GM23338 (cell line): Measurements from ENCODE around the gene CFAP299. TPM values are rescaled to one million over a fixed set of nuclear protein-coding genes. Genes with fewer than 3 reads are reported as not detected.
"Not testable (repeated sequence)": the region's sequence is repeated elsewhere in the genome, so short reads cannot be mapped to it uniquely, and the experiment has no call there.

Experiments used
- ATAC-seq: fragments of 200-7000 bp; cut with Tn5 transposase; 3 replicates; pipeline ENCODE4 v1.9.1; 2020
- DNase-seq: peaks from one replicate; pipeline ENCODE4 v3.0.0-alpha.2; 2015; ENCODE audit warnings: low spot score
- H2AFZ ChIP-seq: fragments of 200-600 bp; sonication (generic); 2 replicates; pipeline ENCODE4 v1.8.0; 2016; ENCODE audit warnings: antibody characterized with exemption, mild to moderate bottlenecking, moderate library complexity
- H3F3A ChIP-seq: fragments of 200-600 bp; sonication (generic); replicated peaks from 2 replicates; pipeline ENCODE4 v1.8.0; 2017; ENCODE audit warnings: antibody characterized with exemption, mixed run types, low read depth
- H3K27ac ChIP-seq: fragments of 200-600 bp; sonication (generic); 2 replicates; pipeline ENCODE4 v1.6.1; 2016; ENCODE audit warnings: low read depth
- H3K27me3 ChIP-seq: fragments of 200-600 bp; sonication (generic); 2 replicates; pipeline ENCODE4 v1.8.0; 2016; ENCODE audit warnings: mild to moderate bottlenecking, mixed run types, moderate library complexity; ENCODE audit not compliant: insufficient read depth
- H3K36me3 ChIP-seq: fragments of 200-600 bp; sonication (generic); 2 replicates; pipeline ENCODE4 v1.8.0; 2016; ENCODE audit warnings: mild to moderate bottlenecking; ENCODE audit not compliant: insufficient read depth
- H3K4me1 ChIP-seq: fragments of 200-600 bp; sonication (generic); 2 replicates; pipeline ENCODE4 v1.8.0; 2016; ENCODE audit warnings: mild to moderate bottlenecking, moderate library complexity; ENCODE audit not compliant: insufficient read depth
- H3K4me2 ChIP-seq: fragments of 200-600 bp; sonication (generic); 2 replicates; pipeline ENCODE4 v1.7.1; 2017; ENCODE audit warnings: mixed run types
- H3K4me3 ChIP-seq: fragments of 200-600 bp; sonication (generic); 2 replicates; pipeline ENCODE4 v1.6.1; 2016; ENCODE audit warnings: mixed run types
- H3K79me2 ChIP-seq: fragments of 200-600 bp; sonication (generic); replicated peaks from 2 replicates; pipeline ENCODE4 v1.8.0; 2017; ENCODE audit warnings: mild to moderate bottlenecking; ENCODE audit not compliant: insufficient read depth
- H3K9me2 ChIP-seq: fragments of 200-600 bp; sonication (generic); 2 replicates; pipeline ENCODE4 v1.8.0; 2017; ENCODE audit not compliant: insufficient read depth
- H4K20me1 ChIP-seq: fragments of 200-600 bp; sonication (generic); replicated peaks from 2 replicates; pipeline ENCODE4 v1.8.0; 2017; ENCODE audit warnings: mild to moderate bottlenecking; ENCODE audit not compliant: insufficient read depth
- H3K27ac Mint-ChIP-seq: 2 replicates; pipeline ENCODE4 v1.8.0; 2020; ENCODE audit warnings: inconsistent platforms, mild to moderate bottlenecking, moderate library complexity, mixed read lengths
- H3K27me3 Mint-ChIP-seq: 3 replicates; pipeline ENCODE4 v1.8.0; 2022; ENCODE audit warnings: low read depth, mild to moderate bottlenecking, moderate library complexity, mixed read lengths, inconsistent platforms; ENCODE audit not compliant: insufficient read depth, poor library complexity
- H3K36me3 Mint-ChIP-seq: 3 replicates; pipeline ENCODE4 v1.8.0; 2021; ENCODE audit warnings: low read depth, mild to moderate bottlenecking, inconsistent platforms, moderate library complexity, mixed read lengths
- H3K4me1 Mint-ChIP-seq: 3 replicates; pipeline ENCODE4 v1.8.0; 2020; ENCODE audit warnings: mild to moderate bottlenecking, inconsistent platforms, mixed read lengths
- H3K4me3 Mint-ChIP-seq: 3 replicates; pipeline ENCODE4 v1.8.0; 2021; ENCODE audit warnings: moderate library complexity, mild to moderate bottlenecking, inconsistent platforms, mixed read lengths
- H3K9me3 Mint-ChIP-seq: 3 replicates; pipeline ENCODE4 v1.8.0; 2020; ENCODE audit warnings: moderate library complexity, mild to moderate bottlenecking, inconsistent platforms, mixed read lengths
- CREB1 ChIP-seq: fragments of 250-450 bp; sonication (Bioruptor Pico); IDR thresholded peaks from 2 replicates; pipeline ENCODE4 v1.5.0; 2020; ENCODE audit warnings: low read depth, mild to moderate bottlenecking, moderate library complexity
- EZH2phosphoT487 ChIP-seq: fragments of 200-600 bp; sonication (generic); IDR thresholded peaks from one replicate; pipeline ENCODE4 v1.8.1; 2018; ENCODE audit warnings: antibody characterized with exemption; ENCODE audit not compliant: unreplicated experiment
- JUNB ChIP-seq: IDR thresholded peaks from one replicate; pipeline ENCODE4 v1.6.1; 2016; ENCODE audit warnings: antibody characterized with exemption; ENCODE audit not compliant: unreplicated experiment
- NANOG ChIP-seq: IDR thresholded peaks from 2 replicates; pipeline ENCODE4 v1.6.1; 2016; ENCODE audit warnings: antibody characterized with exemption, borderline replicate concordance
- POLR2AphosphoS5 ChIP-seq: IDR thresholded peaks from 2 replicates; pipeline ENCODE4 v1.6.1; 2016; ENCODE audit warnings: antibody characterized with exemption, low read depth
- ZNF114 ChIP-seq: fragments of 250-450 bp; sonication (Bioruptor Pico); IDR thresholded peaks from 2 replicates; pipeline ENCODE4 v1.5.0; 2020; ENCODE audit warnings: mild to moderate bottlenecking, moderate library complexity
- ZNF331 ChIP-seq: fragments of 250-450 bp; sonication (Bioruptor Pico); IDR thresholded peaks from 2 replicates; pipeline ENCODE4 v1.5.0; 2020; ENCODE audit warnings: low read depth, mild to moderate bottlenecking, moderate library complexity
- polyA plus RNA-seq: library from polyadenylated mRNA; unstranded; fragments of >200 nt; fragmentation: Nextera tagmentation; extraction: Ambion mirVana; gene quantifications from 2 replicates; pipeline ENCODE4 v1.2.1, GENCODE V29; 2016
- total RNA-seq: library from RNA; depleted of rRNA; stranded (reverse); fragments of >200 nt; shearing (Covaris generic); gene quantifications from 2 replicates; pipeline ENCODE4 v1.2.3, GENCODE V29; 2014
- TF ChIP-seq, protein P1 (sequence below): IDR thresholded peaks from one replicate; pipeline ENCODE4 v1.6.1; 2018; ENCODE audit warnings: antibody characterized with exemption; ENCODE audit not compliant: unreplicated experiment
- TF ChIP-seq, protein P2 (sequence below): IDR thresholded peaks from 2 replicates; pipeline ENCODE4 v1.6.1; 2016; ENCODE audit warnings: antibody characterized with exemption
- TF ChIP-seq, protein P3 (sequence below), 2 experiments: fragments of 200-600 bp in 1 of 2; sonication (generic) in 1 of 2; conservative IDR thresholded peaks; 2 replicates each; pipeline versions ENCODE4 v1.5.1 to v1.6.1; 2016 to 2017; ENCODE audit warnings: antibody characterized with exemption in 2 of 2, low read depth in 2 of 2, mild to moderate bottlenecking in 2 of 2, moderate library complexity in 1 of 2

The CFAP299 gene
- total and polyA plus RNA-seq, 2 experiments from 2014 or later = not detected

DNA sequence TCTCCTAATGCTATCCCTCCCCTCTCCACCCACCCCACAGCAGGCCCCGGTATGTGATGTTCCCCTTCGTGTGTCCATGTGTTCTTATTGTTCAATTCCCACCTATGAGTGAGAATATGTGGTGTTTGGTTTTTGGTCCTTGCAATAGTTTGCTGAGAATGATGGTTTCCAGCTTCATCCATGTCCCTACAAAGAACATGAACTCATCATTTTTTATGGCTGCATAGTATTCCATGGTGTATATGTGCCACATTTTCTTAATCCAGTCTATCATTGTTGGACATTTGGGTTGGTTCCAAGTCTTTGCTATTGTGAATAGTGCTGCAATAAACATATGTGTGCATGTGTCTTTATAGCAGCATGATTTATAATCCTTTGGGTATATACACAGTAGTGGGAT is 44.9 kb upstream of the CFAP299 start:
- H3K4me3 Mint-ChIP-seq, H3K27ac ChIP-seq, H3K4me1 Mint-ChIP-seq, H3K4me2 ChIP-seq, DNase-seq, H3K27me3 Mint-ChIP-seq, H3K9me3 Mint-ChIP-seq, H3K9me2 ChIP-seq, H2AFZ ChIP-seq, H3K4me3 ChIP-seq, H3K4me1 ChIP-seq, H3F3A ChIP-seq, H3K36me3 ChIP-seq, H3K27ac Mint-ChIP-seq, H3K36me3 Mint-ChIP-seq, ATAC-seq, H3K27me3 ChIP-seq, H3K79me2 ChIP-seq, H4K20me1 ChIP-seq: not testable (repeated sequence)

DNA sequence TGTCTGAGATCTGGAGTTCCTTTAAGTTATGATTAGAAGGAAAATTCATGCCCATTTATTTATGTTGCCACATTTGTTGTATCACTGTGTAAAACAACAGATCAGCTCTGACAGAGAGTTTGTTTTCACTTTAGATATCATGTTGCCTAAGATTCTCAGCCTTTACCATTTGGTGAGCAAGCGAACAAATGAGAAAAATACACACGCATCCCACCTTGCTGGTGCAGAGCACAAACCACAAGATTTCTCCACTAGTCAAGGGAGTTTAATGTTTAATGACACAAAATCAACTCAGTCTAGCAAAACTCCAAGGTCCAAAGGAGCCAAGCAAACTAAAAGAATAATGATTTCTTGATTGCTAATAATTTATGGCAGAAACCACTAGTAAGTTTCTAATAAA is 41.3 kb upstream of the CFAP299 start:
- Histone ChIP-seq H3K9me2 (no peaks in the 10 kb centered on the region), H3K4me2 (no peak overlapping the region), H3K4me3 (no peak overlapping the region), H3K27me3 (no peaks in the 10 kb centered on the region), H3K4me1 (no peaks in the 10 kb centered on the region), H2AFZ (no peak overlapping the region), H3F3A (no peaks in the 10 kb centered on the region), H4K20me1 (no peaks in the 10 kb centered on the region), H3K79me2 (no peaks in the 10 kb centered on the region), H3K27ac (no peak overlapping the region), H3K36me3 (no peaks in the 10 kb centered on the region)
- no peaks in the 10 kb centered on the region for H3K4me1 Mint-ChIP-seq
- H3K27me3 Mint-ChIP-seq = no peaks in the 10 kb centered on the region
- no peaks in the 10 kb centered on the region; the same call in 2 of the 3 replicates for H3K9me3 Mint-ChIP-seq
- ATAC-seq = no peak
- no peak overlapping the region for H3K4me3 Mint-ChIP-seq
- no peak overlapping the region for H3K27ac Mint-ChIP-seq
- no peaks in the 10 kb centered on the region for H3K36me3 Mint-ChIP-seq
- TF ChIP-seq POLR2AphosphoS5 = no peak
- TF ChIP-seq ZNF331 = no peak
- DNase-seq = no peak

DNA sequence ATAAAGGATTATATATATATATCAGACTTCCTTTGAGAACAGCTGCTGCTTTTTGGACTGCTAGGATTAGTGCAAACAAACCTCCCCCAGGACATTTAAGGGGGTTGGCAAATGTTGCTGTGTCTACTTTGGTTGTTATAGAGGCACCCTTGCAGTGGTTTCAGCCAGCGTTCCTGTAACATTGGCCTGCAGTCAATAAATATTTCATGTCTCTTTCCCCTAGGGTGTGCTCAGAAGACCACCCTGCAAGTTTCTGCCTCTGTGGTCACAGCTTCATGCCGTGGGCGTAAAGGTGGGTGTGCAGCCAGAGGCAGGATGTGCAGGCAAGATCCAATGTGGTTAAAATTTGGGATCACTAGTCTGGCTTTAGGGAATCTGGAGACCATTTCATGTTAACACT is 40.2 kb upstream of the CFAP299 start:
- H3K4me1 ChIP-seq = no peaks in the 10 kb centered on the region
- no peaks in the 10 kb centered on the region for H3K36me3 ChIP-seq
- H4K20me1 ChIP-seq = no peaks in the 10 kb centered on the region
- H2AFZ ChIP-seq = no peak overlapping the region; the same call in 1 of the 2 replicates
- H3K27me3 ChIP-seq = no peaks in the 10 kb centered on the region
- H3K79me2 ChIP-seq = no peaks in the 10 kb centered on the region
- no peak overlapping the region for H3K4me2 ChIP-seq
- no peaks in the 10 kb centered on the region; the same call in 2 of the 3 replicates for H3K9me3 Mint-ChIP-seq
- no peak overlapping the region for H3K27ac Mint-ChIP-seq
- H3K36me3 Mint-ChIP-seq = no peaks in the 10 kb centered on the region
- H3K27me3 Mint-ChIP-seq = no peaks in the 10 kb centered on the region
- no peak for DNase-seq
- no peak overlapping the region for H3K4me3 Mint-ChIP-seq
- no peaks in the 10 kb centered on the region for H3F3A ChIP-seq
- no peak overlapping the region for H3K27ac ChIP-seq
- ATAC-seq = no peak
- no peaks in the 10 kb centered on the region for H3K9me2 ChIP-seq
- no peak overlapping the region for H3K4me3 ChIP-seq
- no peaks in the 10 kb centered on the region for H3K4me1 Mint-ChIP-seq
- TF ChIP-seq, protein P1, sequence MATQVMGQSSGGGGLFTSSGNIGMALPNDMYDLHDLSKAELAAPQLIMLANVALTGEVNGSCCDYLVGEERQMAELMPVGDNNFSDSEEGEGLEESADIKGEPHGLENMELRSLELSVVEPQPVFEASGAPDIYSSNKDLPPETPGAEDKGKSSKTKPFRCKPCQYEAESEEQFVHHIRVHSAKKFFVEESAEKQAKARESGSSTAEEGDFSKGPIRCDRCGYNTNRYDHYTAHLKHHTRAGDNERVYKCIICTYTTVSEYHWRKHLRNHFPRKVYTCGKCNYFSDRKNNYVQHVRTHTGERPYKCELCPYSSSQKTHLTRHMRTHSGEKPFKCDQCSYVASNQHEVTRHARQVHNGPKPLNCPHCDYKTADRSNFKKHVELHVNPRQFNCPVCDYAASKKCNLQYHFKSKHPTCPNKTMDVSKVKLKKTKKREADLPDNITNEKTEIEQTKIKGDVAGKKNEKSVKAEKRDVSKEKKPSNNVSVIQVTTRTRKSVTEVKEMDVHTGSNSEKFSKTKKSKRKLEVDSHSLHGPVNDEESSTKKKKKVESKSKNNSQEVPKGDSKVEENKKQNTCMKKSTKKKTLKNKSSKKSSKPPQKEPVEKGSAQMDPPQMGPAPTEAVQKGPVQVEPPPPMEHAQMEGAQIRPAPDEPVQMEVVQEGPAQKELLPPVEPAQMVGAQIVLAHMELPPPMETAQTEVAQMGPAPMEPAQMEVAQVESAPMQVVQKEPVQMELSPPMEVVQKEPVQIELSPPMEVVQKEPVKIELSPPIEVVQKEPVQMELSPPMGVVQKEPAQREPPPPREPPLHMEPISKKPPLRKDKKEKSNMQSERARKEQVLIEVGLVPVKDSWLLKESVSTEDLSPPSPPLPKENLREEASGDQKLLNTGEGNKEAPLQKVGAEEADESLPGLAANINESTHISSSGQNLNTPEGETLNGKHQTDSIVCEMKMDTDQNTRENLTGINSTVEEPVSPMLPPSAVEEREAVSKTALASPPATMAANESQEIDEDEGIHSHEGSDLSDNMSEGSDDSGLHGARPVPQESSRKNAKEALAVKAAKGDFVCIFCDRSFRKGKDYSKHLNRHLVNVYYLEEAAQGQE = no peak
- no peak for TF ChIP-seq JUNB
- no peak for TF ChIP-seq CREB1 (CRISPR knock-in tag)
- TF ChIP-seq NANOG = no peak
- no peak for TF ChIP-seq POLR2AphosphoS5
- no peak for TF ChIP-seq ZNF114 (CRISPR knock-in tag)
- TF ChIP-seq, protein P2, sequence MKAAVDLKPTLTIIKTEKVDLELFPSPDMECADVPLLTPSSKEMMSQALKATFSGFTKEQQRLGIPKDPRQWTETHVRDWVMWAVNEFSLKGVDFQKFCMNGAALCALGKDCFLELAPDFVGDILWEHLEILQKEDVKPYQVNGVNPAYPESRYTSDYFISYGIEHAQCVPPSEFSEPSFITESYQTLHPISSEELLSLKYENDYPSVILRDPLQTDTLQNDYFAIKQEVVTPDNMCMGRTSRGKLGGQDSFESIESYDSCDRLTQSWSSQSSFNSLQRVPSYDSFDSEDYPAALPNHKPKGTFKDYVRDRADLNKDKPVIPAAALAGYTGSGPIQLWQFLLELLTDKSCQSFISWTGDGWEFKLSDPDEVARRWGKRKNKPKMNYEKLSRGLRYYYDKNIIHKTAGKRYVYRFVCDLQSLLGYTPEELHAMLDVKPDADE = no peak
- TF ChIP-seq, protein P3, sequence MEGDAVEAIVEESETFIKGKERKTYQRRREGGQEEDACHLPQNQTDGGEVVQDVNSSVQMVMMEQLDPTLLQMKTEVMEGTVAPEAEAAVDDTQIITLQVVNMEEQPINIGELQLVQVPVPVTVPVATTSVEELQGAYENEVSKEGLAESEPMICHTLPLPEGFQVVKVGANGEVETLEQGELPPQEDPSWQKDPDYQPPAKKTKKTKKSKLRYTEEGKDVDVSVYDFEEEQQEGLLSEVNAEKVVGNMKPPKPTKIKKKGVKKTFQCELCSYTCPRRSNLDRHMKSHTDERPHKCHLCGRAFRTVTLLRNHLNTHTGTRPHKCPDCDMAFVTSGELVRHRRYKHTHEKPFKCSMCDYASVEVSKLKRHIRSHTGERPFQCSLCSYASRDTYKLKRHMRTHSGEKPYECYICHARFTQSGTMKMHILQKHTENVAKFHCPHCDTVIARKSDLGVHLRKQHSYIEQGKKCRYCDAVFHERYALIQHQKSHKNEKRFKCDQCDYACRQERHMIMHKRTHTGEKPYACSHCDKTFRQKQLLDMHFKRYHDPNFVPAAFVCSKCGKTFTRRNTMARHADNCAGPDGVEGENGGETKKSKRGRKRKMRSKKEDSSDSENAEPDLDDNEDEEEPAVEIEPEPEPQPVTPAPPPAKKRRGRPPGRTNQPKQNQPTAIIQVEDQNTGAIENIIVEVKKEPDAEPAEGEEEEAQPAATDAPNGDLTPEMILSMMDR (conservative IDR thresholded peaks at IDR 0.05; ENCODE audit: low read depth in 2 of 2) = no peak
- no peak for TF ChIP-seq EZH2phosphoT487
